OCI-LY1 (cell line): Measurements from ENCODE around the gene POLR1A.
A peak's percentile ranks its signal among the peaks of the same experiment; 100 is the strongest.

ENCODE experiments used
- H2AFZ ChIP-seq: fragments of 200-600 bp; sonication (generic), shearing (Covaris generic); 2 replicates; pipeline ENCODE4 v1.6.0; 2014; ENCODE audit warnings: antibody characterized with exemption, mild to moderate bottlenecking, low read length
- H3F3A ChIP-seq: fragments of 200-600 bp; sonication (generic), shearing (Covaris generic); 2 replicates; pipeline ENCODE4 v1.6.0; 2014; ENCODE audit warnings: mild to moderate bottlenecking, antibody characterized with exemption, low read length, moderate library complexity; ENCODE audit not compliant: insufficient read depth
- H3K27ac ChIP-seq: fragments of 200-600 bp; sonication (generic); 2 replicates; pipeline ENCODE4 v1.5.1; 2014; ENCODE audit warnings: low read length, mixed run types, mild to moderate bottlenecking, low read depth; ENCODE audit not compliant: poor library complexity, severe bottlenecking
- H3K27me3 ChIP-seq: fragments of 200-600 bp; sonication (generic); 2 replicates; pipeline ENCODE4 v1.6.0; 2014; ENCODE audit warnings: antibody characterized with exemption, mild to moderate bottlenecking, low read length, moderate library complexity; ENCODE audit not compliant: insufficient read depth
- H3K36me3 ChIP-seq: fragments of 200-600 bp; sonication (generic); 2 replicates; pipeline ENCODE4 v1.6.1; 2014; ENCODE audit warnings: mild to moderate bottlenecking, antibody characterized with exemption, low read length, moderate library complexity, mixed read lengths; ENCODE audit not compliant: insufficient read depth
- H3K4me1 ChIP-seq: fragments of 200-600 bp; sonication (generic); 2 replicates; pipeline ENCODE4 v1.5.1; 2014; ENCODE audit warnings: mild to moderate bottlenecking, low read length, moderate library complexity; ENCODE audit not compliant: insufficient read depth, severe bottlenecking
- H3K4me2 ChIP-seq: fragments of 200-600 bp; sonication (generic), shearing (Covaris generic); 2 replicates; pipeline ENCODE4 v1.6.1; 2014; ENCODE audit warnings: low read length
- H3K4me3 ChIP-seq: fragments of 200-600 bp; sonication (generic); 2 replicates; pipeline ENCODE4 v1.5.1; 2014; ENCODE audit warnings: low read length, low read depth, mild to moderate bottlenecking, mixed read lengths; ENCODE audit not compliant: poor library complexity, severe bottlenecking
- H3K79me2 ChIP-seq: fragments of 200-600 bp; shearing (Covaris generic); 2 replicates; pipeline ENCODE4 v1.6.1; 2016; ENCODE audit warnings: mixed run types, low read length, mixed read lengths; ENCODE audit not compliant: insufficient read depth
- H3K9ac ChIP-seq: fragments of 200-600 bp; sonication (generic), shearing (Covaris generic); 2 replicates; pipeline ENCODE4 v1.6.1; 2014; ENCODE audit warnings: mild to moderate bottlenecking, low read length, mixed read lengths
- H3K9me2 ChIP-seq: fragments of 200-600 bp; sonication (generic), shearing (Covaris generic); 2 replicates; pipeline ENCODE4 v1.6.1; 2014; ENCODE audit warnings: low read depth, mild to moderate bottlenecking, low read length, mixed read lengths
- H3K9me3 ChIP-seq: fragments of 200-600 bp; shearing (Covaris generic); 2 replicates; pipeline ENCODE4 v1.6.1; 2014; ENCODE audit warnings: low read length, mixed read lengths
- H4K20me1 ChIP-seq: fragments of 200-600 bp; sonication (generic), shearing (Covaris generic); 2 replicates; pipeline ENCODE4 v1.6.0; 2016; ENCODE audit warnings: mild to moderate bottlenecking, low read length; ENCODE audit not compliant: insufficient read depth
- EZH2 ChIP-seq: fragments of 200-600 bp; sonication (generic), shearing (Covaris generic); IDR thresholded peaks from 2 replicates; pipeline ENCODE4 v1.8.0; 2017; ENCODE audit warnings: borderline replicate concordance, mixed run types, mild to moderate bottlenecking, antibody characterized with exemption, low read length, moderate library complexity, mixed read lengths
- TF ChIP-seq, protein P1 (sequence below): fragments of 200-600 bp; sonication (generic), shearing (Covaris generic); IDR thresholded peaks from 2 replicates; pipeline ENCODE4 v1.5.1; 2017; ENCODE audit warnings: mild to moderate bottlenecking, antibody characterized with exemption, low read length, moderate library complexity, mixed read lengths

POLR1A gene

DNA sequence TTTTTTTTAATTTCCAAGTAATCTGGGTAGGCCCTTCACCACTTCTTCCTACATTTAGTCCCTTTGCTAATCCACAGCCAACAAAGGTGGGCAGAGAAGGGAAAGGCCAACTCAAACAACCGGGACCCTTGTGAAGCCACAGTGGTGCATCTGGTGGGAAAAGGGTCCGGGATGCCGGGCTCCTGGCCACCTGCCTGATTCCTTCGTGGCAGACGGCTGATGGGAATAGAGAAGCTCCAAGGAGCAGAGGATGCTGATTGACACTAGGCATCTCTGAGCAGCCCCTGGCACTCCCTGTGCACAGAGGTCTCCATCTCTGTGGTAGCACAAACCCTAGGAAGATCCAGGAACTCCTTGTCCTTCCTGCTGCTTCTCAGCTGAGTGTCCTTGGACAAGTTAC, 37.0 kb downstream of the POLR1A start:
- Histone ChIP-seq H3K9me3 (no peaks in the 10 kb centered on the region; the same call in 1 of the 2 replicates), H3K9ac (no peak overlapping the region), H2AFZ (no peak overlapping the region), H4K20me1 (no peaks in the 10 kb centered on the region), H3K36me3 (peaks cover 91% of the 10 kb centered on the region), H3K79me2 (no peaks in the 10 kb centered on the region), H3K27ac (no peak overlapping the region), H3F3A (no peaks in the 10 kb centered on the region), H3K27me3 (no peaks in the 10 kb centered on the region), H3K4me3 (no peak overlapping the region), H3K4me1 (peaks cover 25% of the 10 kb centered on the region), H3K9me2 (no peaks in the 10 kb centered on the region), H3K4me2 (no peak overlapping the region)
- TF ChIP-seq EZH2 = no peak
- TF ChIP-seq, protein P1, sequence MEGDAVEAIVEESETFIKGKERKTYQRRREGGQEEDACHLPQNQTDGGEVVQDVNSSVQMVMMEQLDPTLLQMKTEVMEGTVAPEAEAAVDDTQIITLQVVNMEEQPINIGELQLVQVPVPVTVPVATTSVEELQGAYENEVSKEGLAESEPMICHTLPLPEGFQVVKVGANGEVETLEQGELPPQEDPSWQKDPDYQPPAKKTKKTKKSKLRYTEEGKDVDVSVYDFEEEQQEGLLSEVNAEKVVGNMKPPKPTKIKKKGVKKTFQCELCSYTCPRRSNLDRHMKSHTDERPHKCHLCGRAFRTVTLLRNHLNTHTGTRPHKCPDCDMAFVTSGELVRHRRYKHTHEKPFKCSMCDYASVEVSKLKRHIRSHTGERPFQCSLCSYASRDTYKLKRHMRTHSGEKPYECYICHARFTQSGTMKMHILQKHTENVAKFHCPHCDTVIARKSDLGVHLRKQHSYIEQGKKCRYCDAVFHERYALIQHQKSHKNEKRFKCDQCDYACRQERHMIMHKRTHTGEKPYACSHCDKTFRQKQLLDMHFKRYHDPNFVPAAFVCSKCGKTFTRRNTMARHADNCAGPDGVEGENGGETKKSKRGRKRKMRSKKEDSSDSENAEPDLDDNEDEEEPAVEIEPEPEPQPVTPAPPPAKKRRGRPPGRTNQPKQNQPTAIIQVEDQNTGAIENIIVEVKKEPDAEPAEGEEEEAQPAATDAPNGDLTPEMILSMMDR = no peak

DNA sequence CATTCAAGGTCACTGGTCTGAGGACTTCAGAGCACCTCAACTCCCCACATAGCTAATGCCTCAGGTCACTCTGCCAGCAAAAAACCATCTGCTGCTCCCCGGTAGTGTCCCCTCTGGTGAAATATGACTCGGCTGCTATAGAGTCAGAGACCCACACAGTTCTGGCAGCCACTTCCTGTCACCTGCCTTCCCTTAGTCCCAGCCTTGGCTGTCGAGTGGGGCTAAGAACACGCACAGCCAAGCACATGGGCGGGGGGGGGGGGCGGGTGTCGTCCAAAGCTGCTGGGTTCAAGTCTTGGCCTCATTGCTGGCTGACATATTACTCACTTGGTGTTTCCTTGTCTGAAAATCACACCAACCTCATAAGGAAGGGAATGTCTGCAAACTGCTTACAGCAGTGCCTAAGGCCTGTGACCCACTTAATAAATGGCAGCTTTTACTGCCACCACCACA, 37.5 kb downstream of the POLR1A start:
- H3K36me3 ChIP-seq = peaks cover 91% of the 10 kb centered on the region
- no peak overlapping the region for H2AFZ ChIP-seq
- H3K4me2 ChIP-seq = no peak overlapping the region
- H3K27me3 ChIP-seq = no peaks in the 10 kb centered on the region
- H3K9me3 ChIP-seq = no peaks in the 10 kb centered on the region; the same call in 1 of the 2 replicates
- no peak overlapping the region for H3K9ac ChIP-seq
- peaks cover 25% of the 10 kb centered on the region for H3K4me1 ChIP-seq
- no peak for TF ChIP-seq EZH2
- TF ChIP-seq, protein P1 = no peak
- peak overlapping the region; percentile 6 for H3K27ac ChIP-seq
- H3K79me2 ChIP-seq = no peaks in the 10 kb centered on the region
- H3K9me2 ChIP-seq = no peaks in the 10 kb centered on the region
- H4K20me1 ChIP-seq = no peaks in the 10 kb centered on the region
- H3K4me3 ChIP-seq = no peak overlapping the region
- H3F3A ChIP-seq = no peaks in the 10 kb centered on the region

DNA sequence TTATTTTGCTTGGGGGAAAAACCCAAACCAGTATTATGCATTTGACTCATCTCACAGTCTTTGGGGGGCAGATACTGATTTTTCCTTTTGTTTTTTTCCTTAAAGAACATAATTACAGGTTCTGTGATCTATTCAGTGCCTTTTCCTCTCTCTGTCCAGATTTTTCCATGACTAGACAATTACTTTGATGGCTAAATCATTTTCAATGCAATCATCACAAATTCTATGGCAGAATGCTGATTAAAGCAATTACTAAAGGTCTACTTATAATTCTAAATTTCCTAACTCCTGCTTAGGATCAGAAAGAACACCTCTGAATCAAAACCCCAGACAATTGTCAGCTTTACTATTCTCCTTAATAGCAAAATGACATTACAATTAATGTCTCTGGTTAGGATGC, 38.8 kb downstream of the POLR1A start:
- peaks cover 97% of the 10 kb centered on the region for H3K36me3 ChIP-seq
- H3F3A ChIP-seq = no peaks in the 10 kb centered on the region
- H2AFZ ChIP-seq = no peak overlapping the region
- H3K4me1 ChIP-seq = peaks cover 14% of the 10 kb centered on the region
- no peaks in the 10 kb centered on the region for H3K79me2 ChIP-seq
- TF ChIP-seq, protein P1 = no peak
- no peak for TF ChIP-seq EZH2
- H4K20me1 ChIP-seq = no peaks in the 10 kb centered on the region
- H3K9me3 ChIP-seq = no peaks in the 10 kb centered on the region; the same call in 1 of the 2 replicates
- no peak overlapping the region for H3K9ac ChIP-seq
- no peak overlapping the region for H3K4me3 ChIP-seq
- no peak overlapping the region for H3K27ac ChIP-seq
- no peak overlapping the region for H3K4me2 ChIP-seq
- no peaks in the 10 kb centered on the region for H3K9me2 ChIP-seq
- H3K27me3 ChIP-seq = no peaks in the 10 kb centered on the region
